Placental epithelial cell (primary cell): ENCODE results near the gene PLG. TPM values are rescaled to one million over a fixed set of nuclear protein-coding genes. Genes with fewer than 3 reads are reported as not detected.

ENCODE experiments used
- total RNA-seq: library from RNA; depleted of rRNA; stranded (reverse); fragments of >200 nt; gene quantifications from 2 replicates; pipeline ENCODE4 v1.2.3, GENCODE V29; 2012

PLG gene
- not detected in 2 replicates for total RNA-seq

GRCh38 chr6:160701918-160702680 is at the start of gene PLG:
Gene PLG (plus strand): TSS chr6:160702244. CDS start chr6:160702305, 61 bp downstream.

GRCh38 chr6:160664198-160664597 is 37.8 kb upstream of the PLG start, which contains the start of gene LPA:
Gene LPA (minus strand): TSS chr6:160664275. CDS start chr6:160664214, 61 bp downstream.

Other genes with a start within 250 kb of the PLG start
- not detected in 2 replicates for gene LPA, start 38.0 kb upstream of the PLG start, total RNA-seq